Glutamatergic neuron (in vitro differentiated cells): ENCODE measurements around the gene GPRC5D. TPM values are rescaled to one million over a fixed set of nuclear protein-coding genes. Genes with fewer than 3 reads are reported as not detected.

ENCODE experiments used
- DNase-seq: peaks from one replicate; pipeline ENCODE4 v3.0.0; 2022
- H3K27ac Mint-ChIP-seq: one replicate; pipeline ENCODE4 v1.8.0; 2020; ENCODE audit warnings: mild to moderate bottlenecking, mixed read lengths, inconsistent platforms; ENCODE audit not compliant: unreplicated experiment
- H3K27me3 Mint-ChIP-seq: one replicate; pipeline ENCODE4 v1.8.0; 2020; ENCODE audit warnings: mild to moderate bottlenecking, moderate library complexity, mixed read lengths, inconsistent platforms; ENCODE audit not compliant: unreplicated experiment
- H3K36me3 Mint-ChIP-seq: one replicate; pipeline ENCODE4 v1.8.0; 2020; ENCODE audit warnings: mild to moderate bottlenecking, mixed read lengths, inconsistent platforms; ENCODE audit not compliant: unreplicated experiment
- H3K4me1 Mint-ChIP-seq: one replicate; pipeline ENCODE4 v1.8.0; 2020; ENCODE audit warnings: mild to moderate bottlenecking, low read depth, mixed read lengths, inconsistent platforms; ENCODE audit not compliant: unreplicated experiment
- H3K4me3 Mint-ChIP-seq: one replicate; pipeline ENCODE4 v1.8.0; 2020; ENCODE audit warnings: mild to moderate bottlenecking, mixed read lengths, inconsistent platforms; ENCODE audit not compliant: unreplicated experiment
- H3K9me3 Mint-ChIP-seq: one replicate; pipeline ENCODE4 v1.8.0; 2020; ENCODE audit warnings: mild to moderate bottlenecking, moderate library complexity, mixed read lengths, inconsistent platforms; ENCODE audit not compliant: unreplicated experiment
- total RNA-seq: library from RNA; stranded (reverse); fragmentation: NEBNext Ultra II Directional; extraction: Animal tissue kit (Norgen Biotek cat#: 25700); gene quantifications from one replicate; pipeline ENCODE4 v1.2.1, GENCODE V29; 2021; ENCODE audit not compliant: unreplicated experiment
- TF ChIP-seq, protein P1 (sequence below): fragments of 200-600 bp; sonication (generic); IDR thresholded peaks from one replicate; pipeline ENCODE4 v1.5.0; 2021; ENCODE audit not compliant: partially characterized antibody, unreplicated experiment

The GPRC5D gene
- total RNA-seq, 1 donor from 2014 or later, result not detected

DNA sequence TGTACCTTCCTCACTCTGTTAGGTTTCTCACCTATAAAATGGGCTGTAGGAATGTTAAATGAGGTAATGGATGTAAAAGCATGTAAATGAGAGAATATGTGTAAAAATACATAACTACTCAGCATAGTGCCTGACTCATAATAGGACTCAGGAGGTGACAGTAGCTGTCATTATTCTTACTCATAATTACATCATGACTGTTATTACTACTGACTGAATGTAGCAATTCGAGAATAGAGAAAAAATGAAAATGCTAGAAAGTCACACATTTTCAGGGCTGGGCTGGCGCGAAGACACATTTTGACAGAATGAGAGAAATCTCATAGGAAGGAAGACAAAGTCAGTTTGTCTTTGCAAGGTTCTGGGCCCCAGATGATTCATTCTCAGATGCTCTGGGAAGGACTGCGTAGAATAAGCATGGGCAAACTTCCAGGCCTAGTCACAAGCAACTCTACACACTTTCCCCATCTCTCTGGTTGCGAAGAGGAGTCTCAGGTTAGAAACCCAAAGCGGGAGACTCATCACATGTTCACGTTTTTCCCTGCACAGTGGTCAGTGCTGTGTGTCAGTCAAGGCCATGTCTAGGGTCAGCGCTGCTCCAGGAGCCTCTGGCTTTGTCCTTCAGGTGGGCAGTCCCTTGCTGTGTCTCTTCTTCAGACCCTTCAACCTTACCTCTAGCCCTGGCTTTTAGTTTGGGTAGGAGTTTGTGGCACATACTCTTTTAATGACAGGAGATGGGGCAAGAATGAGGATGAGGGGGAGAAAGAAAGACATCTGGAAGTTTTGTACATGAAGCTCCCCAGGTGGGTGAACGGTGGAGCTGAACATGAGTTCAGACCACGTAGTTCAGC lies 52.2 kb downstream of the GPRC5D start:
- Mint-ChIP-seq H3K27ac (no peak overlapping the region), H3K27me3 (peaks cover 2% of the 10 kb centered on the region), H3K4me3 (no peak overlapping the region), H3K9me3 (no peaks in the 10 kb centered on the region), H3K4me1 (no peaks in the 10 kb centered on the region), H3K36me3 (no peaks in the 10 kb centered on the region)
- DNase-seq, result no peak
- TF ChIP-seq, protein P1, sequence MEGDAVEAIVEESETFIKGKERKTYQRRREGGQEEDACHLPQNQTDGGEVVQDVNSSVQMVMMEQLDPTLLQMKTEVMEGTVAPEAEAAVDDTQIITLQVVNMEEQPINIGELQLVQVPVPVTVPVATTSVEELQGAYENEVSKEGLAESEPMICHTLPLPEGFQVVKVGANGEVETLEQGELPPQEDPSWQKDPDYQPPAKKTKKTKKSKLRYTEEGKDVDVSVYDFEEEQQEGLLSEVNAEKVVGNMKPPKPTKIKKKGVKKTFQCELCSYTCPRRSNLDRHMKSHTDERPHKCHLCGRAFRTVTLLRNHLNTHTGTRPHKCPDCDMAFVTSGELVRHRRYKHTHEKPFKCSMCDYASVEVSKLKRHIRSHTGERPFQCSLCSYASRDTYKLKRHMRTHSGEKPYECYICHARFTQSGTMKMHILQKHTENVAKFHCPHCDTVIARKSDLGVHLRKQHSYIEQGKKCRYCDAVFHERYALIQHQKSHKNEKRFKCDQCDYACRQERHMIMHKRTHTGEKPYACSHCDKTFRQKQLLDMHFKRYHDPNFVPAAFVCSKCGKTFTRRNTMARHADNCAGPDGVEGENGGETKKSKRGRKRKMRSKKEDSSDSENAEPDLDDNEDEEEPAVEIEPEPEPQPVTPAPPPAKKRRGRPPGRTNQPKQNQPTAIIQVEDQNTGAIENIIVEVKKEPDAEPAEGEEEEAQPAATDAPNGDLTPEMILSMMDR, result no peak

DNA sequence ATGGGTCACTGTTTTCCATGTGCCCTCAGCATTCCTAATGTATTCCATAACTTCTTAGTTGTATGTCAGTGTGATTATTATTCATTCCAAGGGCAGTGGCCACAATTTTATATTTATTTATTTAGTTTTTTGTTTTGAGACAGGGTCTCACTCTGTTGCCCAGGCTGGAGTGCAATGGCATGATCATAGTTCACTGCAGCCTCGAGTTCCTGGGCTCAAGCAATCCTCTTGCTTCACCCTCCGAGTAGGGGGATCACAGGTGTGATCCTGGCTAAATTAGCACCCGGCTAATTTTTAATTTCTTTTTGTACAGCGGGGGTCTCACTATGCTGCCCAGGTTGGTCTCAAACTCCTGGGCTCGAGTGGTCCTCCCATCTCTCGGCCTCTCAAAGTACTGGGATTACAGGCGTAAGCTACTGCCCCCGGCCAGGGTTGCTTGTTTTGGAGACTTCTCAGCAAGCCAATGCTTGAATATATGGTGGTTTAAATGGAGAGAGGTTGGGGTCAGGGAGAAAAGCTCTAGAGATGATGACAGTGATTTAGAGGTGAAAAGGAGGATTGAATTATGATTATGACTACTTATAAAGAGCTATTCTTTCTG lies 53.0 kb downstream of the GPRC5D start:
- no peaks in the 10 kb centered on the region for H3K4me1 Mint-ChIP-seq
- H3K9me3 Mint-ChIP-seq, result no peaks in the 10 kb centered on the region
- no peak overlapping the region for H3K4me3 Mint-ChIP-seq

DNA sequence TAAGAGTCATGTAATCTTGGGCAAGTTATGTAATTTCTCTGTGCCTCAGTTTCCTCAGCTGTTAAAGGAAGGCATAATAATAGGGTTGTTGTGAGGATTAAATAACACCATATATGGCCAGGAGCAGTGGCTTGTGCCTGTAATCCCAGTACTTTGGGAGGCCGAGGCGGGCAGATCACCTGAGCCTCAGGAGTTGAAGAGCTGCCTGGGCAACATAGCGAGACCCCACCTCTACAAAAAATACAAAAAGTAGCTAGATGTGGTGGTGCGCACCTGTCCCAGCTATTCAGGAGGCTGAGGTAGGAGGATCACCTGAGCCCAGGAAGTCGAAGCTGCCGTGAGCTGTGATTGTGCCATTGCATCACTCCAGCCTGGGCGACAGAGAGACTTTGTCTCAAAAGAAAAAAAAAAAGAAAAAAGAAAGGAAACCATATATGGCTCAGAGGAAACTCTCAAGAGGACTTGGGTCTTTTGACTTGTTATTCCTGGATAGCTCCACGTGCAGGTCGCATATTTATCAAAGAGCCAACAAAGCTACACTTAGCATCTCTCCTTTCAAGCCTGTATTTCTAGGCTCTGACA lies 53.7 kb downstream of the GPRC5D start:
- Mint-ChIP-seq H3K4me1 (no peaks in the 10 kb centered on the region), H3K4me3 (no peak overlapping the region), H3K9me3 (no peaks in the 10 kb centered on the region), H3K27me3 (peaks cover 4% of the 10 kb centered on the region), H3K27ac (no peak overlapping the region), H3K36me3 (no peaks in the 10 kb centered on the region)
- TF ChIP-seq, protein P1, result no peak
- no peak for DNase-seq

More for the DNA sequence above, 53.0 kb downstream of the GPRC5D start:
- Mint-ChIP-seq H3K36me3 (no peaks in the 10 kb centered on the region), H3K27me3 (peaks cover 2% of the 10 kb centered on the region), H3K27ac (no peak overlapping the region)
- DNase-seq, result no peak
- TF ChIP-seq, protein P1, result no peak

DNA sequence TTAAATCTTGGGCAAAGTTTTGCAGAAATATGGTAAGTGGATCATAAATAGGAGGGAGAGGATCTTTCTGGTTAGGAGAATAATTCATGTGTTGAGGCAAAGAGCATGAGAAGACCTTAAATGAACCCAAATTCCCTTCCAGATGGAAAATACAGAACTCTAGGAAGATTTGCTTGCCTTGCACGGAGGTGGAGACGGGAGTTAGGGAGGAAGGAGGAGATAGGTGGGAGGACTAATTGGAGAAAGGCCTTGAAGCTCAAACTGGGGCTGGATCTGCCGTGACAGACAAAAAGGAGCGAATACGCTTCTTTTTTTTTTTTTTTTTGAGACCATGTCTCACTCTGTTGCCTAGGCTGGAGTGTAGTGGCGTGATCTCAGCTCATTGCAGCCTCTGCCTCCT lies 54.7 kb downstream of the GPRC5D start:
- Mint-ChIP-seq H3K4me1 (no peaks in the 10 kb centered on the region), H3K4me3 (no peak overlapping the region)

More for the DNA sequence above, 54.7 kb downstream of the GPRC5D start:
- TF ChIP-seq, protein P1, result no peak
- Mint-ChIP-seq H3K36me3 (no peaks in the 10 kb centered on the region), H3K27me3 (peaks cover 4% of the 10 kb centered on the region), H3K9me3 (peaks cover 1% of the 10 kb centered on the region), H3K27ac (no peak overlapping the region)
- no peak for DNase-seq
